Measurements from ENCODE around the gene FBXO45. TPM values are rescaled to one million over a fixed set of nuclear protein-coding genes. Genes with fewer than 3 reads are reported as not detected.

Gene FBXO45, protein sequence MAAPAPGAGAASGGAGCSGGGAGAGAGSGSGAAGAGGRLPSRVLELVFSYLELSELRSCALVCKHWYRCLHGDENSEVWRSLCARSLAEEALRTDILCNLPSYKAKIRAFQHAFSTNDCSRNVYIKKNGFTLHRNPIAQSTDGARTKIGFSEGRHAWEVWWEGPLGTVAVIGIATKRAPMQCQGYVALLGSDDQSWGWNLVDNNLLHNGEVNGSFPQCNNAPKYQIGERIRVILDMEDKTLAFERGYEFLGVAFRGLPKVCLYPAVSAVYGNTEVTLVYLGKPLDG
- 10.8 and 11.8 TPM in 2 replicates for total RNA-seq (2013; cell fraction: nucleolus; rRNA removed)
- 12.6 and 16.1 TPM in 2 replicates for total RNA-seq (2014; rRNA removed)
- total RNA-seq (2014; rRNA removed; fragmentation: Illumina TruSeq; extraction: Trizol): 17.3 and 17.5 TPM in 2 replicates
- total RNA-seq (2021): 14.5 and 15.0 TPM in 2 replicates
- polyA plus RNA-seq (2011; ENCODE audit: low read depth): 6.1 TPM
- polyA plus RNA-seq (2011; rRNA removed): 16.0 and 25.2 TPM in 2 replicates
- polyA plus RNA-seq (2011; cell fraction: cytosol; rRNA removed): 4.5 and 5.1 TPM in 2 replicates
- polyA plus RNA-seq (2011; cell fraction: nucleus; rRNA removed): 2.9 and 3.8 TPM in 2 replicates
- 8.4 and 8.9 TPM in 2 replicates for polyA plus RNA-seq (2012)
- polyA plus RNA-seq (2014; fragmentation: Illumina TruSeq; extraction: Trizol): 16.6 and 19.8 TPM in 2 replicates
- 10 to 100 TPM in 1 of 2 experiments, 1 to 10 TPM in 1; 7.5 to 10.0 TPM for polyA plus RNA-seq (2014; fragmentation: Nextera tagmentation; extraction: Ambion mirVana)
- 9.3 and 11.0 TPM in 2 replicates for polyA plus RNA-seq (2014; rRNA removed)
- polyA plus RNA-seq (2016; fragmentation: Nextera tagmentation; extraction: Ambion mirVana): 1 to 10 TPM; 4.0 TPM
- 7.7 and 8.3 TPM in 2 replicates for polyA minus RNA-seq (2011; rRNA and poly(A)+ RNA removed)
- 3.6 and 4.4 TPM in 2 replicates for polyA minus RNA-seq (2011; cell fraction: cytosol; rRNA and poly(A)+ RNA removed)
- 1.2 and 2.4 TPM in 2 replicates for polyA minus RNA-seq (2011; cell fraction: nucleus; rRNA and poly(A)+ RNA removed)
- percentile 74 among the genes with signal in this experiment for Bru-seq, nascent RNA
- BruChase-seq, experiment 1, labeled RNA remaining after a 6-hour chase: percentile 74 among the genes with signal in this experiment
- BruChase-seq, experiment 2, labeled RNA remaining after a 2-hour chase: percentile 85 among the genes with signal in this experiment
- long read RNA-seq, experiment 1, partial matches to known transcripts: 0 of 3 reads
- long read RNA-seq, experiment 1, other reads (novel, unspliced or antisense): 0 of 3 reads
- long read RNA-seq, experiment 2, transcript FBXO45-202 (3 exons, 3,689 nt): major isoform, 5 of 11 reads
- long read RNA-seq, experiment 2, partial matches to known transcripts: 3 of 11 reads
- long read RNA-seq, experiment 2, other reads (novel, unspliced or antisense): 3 of 11 reads

DNA sequence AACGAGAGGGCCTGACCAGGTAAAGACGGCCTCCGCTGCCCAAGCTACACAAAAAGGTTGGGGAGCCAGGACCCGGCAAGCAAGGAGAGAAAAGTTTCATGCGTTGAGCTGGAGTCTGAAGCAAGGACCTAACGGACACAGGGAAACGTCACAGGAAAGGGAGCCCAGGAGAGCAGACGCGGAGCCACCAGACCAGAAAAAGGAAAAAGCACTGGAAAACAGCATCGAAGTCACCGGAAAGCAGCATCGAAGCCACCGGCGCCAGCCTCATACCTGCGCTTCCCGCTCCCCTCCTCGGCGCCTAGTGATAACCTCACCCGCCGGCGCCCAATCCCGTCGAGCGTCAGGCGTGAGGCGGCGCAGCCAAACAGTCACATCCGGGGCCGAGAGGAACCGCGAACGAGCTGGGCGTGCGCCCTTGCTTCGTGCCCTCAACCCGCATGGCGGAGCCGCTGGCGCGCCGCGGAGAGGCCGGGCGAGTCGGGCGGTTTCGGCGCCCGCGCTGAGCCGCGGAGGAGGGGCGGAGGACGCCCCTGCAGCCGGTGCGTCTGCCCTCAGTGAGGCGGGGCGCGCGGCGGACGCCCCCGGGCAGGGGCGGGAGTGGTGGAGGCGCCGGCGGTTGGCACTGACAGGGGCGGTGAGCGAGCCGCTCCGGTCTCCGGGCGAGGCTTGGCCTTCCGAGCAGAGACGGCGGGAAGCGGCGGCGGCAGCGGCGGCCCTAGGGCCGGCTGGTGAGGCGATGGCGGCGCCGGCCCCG, at the start of gene FBXO45, which contains the start of gene WDR53:
Gene FBXO45, plus strand, starts transcription at position 415 of the 757 bp plus-strand sequence. Its CDS starts 325 bp downstream, at position 740.
Gene WDR53, minus strand, starts transcription at position 309 of the 757 bp plus-strand sequence. CDS start 7,079 bp downstream, outside the sequence.
- Histone ChIP-seq H2AFZ (ENCODE audit: control insufficient read depth, low read depth, low read length) (peak within 1 kb of the TSS; percentile 80), H3K27me3 (replicated peaks in 1 of 2; ENCODE audit: control insufficient read depth in 2 of 2, insufficient read depth in 2 of 2, low read length in 1 of 2) (no peaks in the 10 kb centered on the region), H3K36me3 (ENCODE audit: control insufficient read depth in 2 of 2, insufficient read depth in 2 of 2, low read length in 1 of 2) (no peaks in the 10 kb centered on the region; a peak in 1 of 4 replicates), H3K4me3 (peak within 1 kb of the TSS; percentile 75), H3K9ac (ENCODE audit: control insufficient read depth, insufficient read depth, low read length) (peak within 1 kb of the TSS; percentile 96), H3K4me1 (ENCODE audit: control insufficient read depth, insufficient read depth, low read length) (peaks cover 9% of the 10 kb centered on the region; the same call in 1 of the 2 replicates), H4K20me1 (ENCODE audit: control insufficient read depth, insufficient read depth) (no peaks in the 10 kb centered on the region), H3K9me3 (replicated peaks; ENCODE audit: control insufficient read depth, insufficient read depth, low read length) (no peaks in the 10 kb centered on the region), H3K27ac (ENCODE audit: control insufficient read depth, insufficient read depth) (peak within 1 kb of the TSS; percentile 82), H3K79me2 (ENCODE audit: control insufficient read depth, insufficient read depth, low read length) (peaks cover 61% of the 10 kb centered on the region), H3K4me2 (ENCODE audit: control insufficient read depth, insufficient read depth) (peak within 1 kb of the TSS; percentile 81)
- CTCF ChIA-PET: interaction anchor here (1.3 to 1.7 kb wide), 3 partner anchors 31 to 46 kb away, joined by 3 to 4 read pairs (median 3); no protein-coding TSS in a partner anchor
- in situ Hi-C loops (cut with MboI) (no loop called here), intact Hi-C loops (cut with micrococcal nuclease; ENCODE audit: unreplicated experiment) (loop anchor here (1.0 kb wide), 1 partner anchor 65 kb away; the partner anchor contains the start of gene RNF168)
- DNase-seq (ENCODE audit: low read depth, low spot score): peak; percentile 80
- WGBS (ENCODE audit: insufficient coverage, insufficient replicate concordance, low lambda C conversion rate, missing lambda C conversion rate): 2% methylated on average over 71 of the region's 87 CpGs
- FAIRE-seq: peak; percentile 99
- BruUV-seq (replicated peaks): no TSS peak
- peak; percentile 97 for ATAC-seq
- RAD21 ChIA-PET (ENCODE audit: unreplicated experiment): no interaction called here
- POLR2A ChIA-PET: interaction anchor here (0.5 to 1.3 kb wide), 6 partner anchors 10 to 692 kb away, joined by 3 to 4 read pairs (median 3); no protein-coding TSS in a partner anchor
- SMC1A ChIA-PET (ENCODE audit: uncharacterized antibody, unreplicated experiment): interaction anchor here (1.1 kb wide), 1 partner anchor 172 kb away, joined by 3 read pairs; no protein-coding TSS in a partner anchor
- TF ChIP-seq, protein P1, sequence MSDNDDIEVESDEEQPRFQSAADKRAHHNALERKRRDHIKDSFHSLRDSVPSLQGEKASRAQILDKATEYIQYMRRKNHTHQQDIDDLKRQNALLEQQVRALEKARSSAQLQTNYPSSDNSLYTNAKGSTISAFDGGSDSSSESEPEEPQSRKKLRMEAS (IDR thresholded peaks at IDR 0.05; ENCODE audit: low read depth, low read length): peak; percentile 80
- TF ChIP-seq, protein P2, sequence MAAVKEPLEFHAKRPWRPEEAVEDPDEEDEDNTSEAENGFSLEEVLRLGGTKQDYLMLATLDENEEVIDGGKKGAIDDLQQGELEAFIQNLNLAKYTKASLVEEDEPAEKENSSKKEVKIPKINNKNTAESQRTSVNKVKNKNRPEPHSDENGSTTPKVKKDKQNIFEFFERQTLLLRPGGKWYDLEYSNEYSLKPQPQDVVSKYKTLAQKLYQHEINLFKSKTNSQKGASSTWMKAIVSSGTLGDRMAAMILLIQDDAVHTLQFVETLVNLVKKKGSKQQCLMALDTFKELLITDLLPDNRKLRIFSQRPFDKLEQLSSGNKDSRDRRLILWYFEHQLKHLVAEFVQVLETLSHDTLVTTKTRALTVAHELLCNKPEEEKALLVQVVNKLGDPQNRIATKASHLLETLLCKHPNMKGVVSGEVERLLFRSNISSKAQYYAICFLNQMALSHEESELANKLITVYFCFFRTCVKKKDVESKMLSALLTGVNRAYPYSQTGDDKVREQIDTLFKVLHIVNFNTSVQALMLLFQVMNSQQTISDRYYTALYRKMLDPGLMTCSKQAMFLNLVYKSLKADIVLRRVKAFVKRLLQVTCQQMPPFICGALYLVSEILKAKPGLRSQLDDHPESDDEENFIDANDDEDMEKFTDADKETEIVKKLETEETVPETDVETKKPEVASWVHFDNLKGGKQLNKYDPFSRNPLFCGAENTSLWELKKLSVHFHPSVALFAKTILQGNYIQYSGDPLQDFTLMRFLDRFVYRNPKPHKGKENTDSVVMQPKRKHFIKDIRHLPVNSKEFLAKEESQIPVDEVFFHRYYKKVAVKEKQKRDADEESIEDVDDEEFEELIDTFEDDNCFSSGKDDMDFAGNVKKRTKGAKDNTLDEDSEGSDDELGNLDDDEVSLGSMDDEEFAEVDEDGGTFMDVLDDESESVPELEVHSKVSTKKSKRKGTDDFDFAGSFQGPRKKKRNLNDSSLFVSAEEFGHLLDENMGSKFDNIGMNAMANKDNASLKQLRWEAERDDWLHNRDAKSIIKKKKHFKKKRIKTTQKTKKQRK (IDR thresholded peaks at IDR 0.05; ENCODE audit: low read depth, low read length): peak; percentile 38; the same call in 1 of the 2 replicates
- TF ChIP-seq ASH2L (IDR thresholded peaks at IDR 0.05; ENCODE audit: borderline replicate concordance, low read depth) (peak; percentile 91; the same call in 1 of the 2 replicates), NBN (IDR thresholded peaks at IDR 0.05) (peak; percentile 95), STAT1 (conservative IDR thresholded peaks at IDR 0.05) (no peak; the same call in 1 of the 2 replicates)
- TF ChIP-seq, protein P3, sequence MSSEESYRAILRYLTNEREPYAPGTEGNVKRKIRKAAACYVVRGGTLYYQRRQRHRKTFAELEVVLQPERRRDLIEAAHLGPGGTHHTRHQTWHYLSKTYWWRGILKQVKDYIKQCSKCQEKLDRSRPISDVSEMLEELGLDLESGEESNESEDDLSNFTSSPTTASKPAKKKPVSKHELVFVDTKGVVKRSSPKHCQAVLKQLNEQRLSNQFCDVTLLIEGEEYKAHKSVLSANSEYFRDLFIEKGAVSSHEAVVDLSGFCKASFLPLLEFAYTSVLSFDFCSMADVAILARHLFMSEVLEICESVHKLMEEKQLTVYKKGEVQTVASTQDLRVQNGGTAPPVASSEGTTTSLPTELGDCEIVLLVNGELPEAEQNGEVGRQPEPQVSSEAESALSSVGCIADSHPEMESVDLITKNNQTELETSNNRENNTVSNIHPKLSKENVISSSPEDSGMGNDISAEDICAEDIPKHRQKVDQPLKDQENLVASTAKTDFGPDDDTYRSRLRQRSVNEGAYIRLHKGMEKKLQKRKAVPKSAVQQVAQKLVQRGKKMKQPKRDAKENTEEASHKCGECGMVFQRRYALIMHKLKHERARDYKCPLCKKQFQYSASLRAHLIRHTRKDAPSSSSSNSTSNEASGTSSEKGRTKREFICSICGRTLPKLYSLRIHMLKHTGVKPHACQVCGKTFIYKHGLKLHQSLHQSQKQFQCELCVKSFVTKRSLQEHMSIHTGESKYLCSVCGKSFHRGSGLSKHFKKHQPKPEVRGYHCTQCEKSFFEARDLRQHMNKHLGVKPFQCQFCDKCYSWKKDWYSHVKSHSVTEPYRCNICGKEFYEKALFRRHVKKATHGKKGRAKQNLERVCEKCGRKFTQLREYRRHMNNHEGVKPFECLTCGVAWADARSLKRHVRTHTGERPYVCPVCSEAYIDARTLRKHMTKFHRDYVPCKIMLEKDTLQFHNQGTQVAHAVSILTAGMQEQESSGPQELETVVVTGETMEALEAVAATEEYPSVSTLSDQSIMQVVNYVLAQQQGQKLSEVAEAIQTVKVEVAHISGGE (CRISPR knock-in tag; IDR thresholded peaks at IDR 0.05): no peak
- TF ChIP-seq, protein P4, sequence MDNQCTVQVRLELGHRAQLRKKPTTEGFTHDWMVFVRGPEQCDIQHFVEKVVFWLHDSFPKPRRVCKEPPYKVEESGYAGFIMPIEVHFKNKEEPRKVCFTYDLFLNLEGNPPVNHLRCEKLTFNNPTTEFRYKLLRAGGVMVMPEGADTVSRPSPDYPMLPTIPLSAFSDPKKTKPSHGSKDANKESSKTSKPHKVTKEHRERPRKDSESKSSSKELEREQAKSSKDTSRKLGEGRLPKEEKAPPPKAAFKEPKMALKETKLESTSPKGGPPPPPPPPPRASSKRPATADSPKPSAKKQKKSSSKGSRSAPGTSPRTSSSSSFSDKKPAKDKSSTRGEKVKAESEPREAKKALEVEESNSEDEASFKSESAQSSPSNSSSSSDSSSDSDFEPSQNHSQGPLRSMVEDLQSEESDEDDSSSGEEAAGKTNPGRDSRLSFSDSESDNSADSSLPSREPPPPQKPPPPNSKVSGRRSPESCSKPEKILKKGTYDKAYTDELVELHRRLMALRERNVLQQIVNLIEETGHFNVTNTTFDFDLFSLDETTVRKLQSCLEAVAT (IDR thresholded peaks at IDR 0.05): 0 out of 2 replicates have a peak, but pooled peaks have one; percentile 43
